Activated effector memory CD4-positive, alpha-beta T cell treated with anti-CD3 and anti-CD28 coated beads, Interleukin-2, amount 50 U/mL, for 16 hours (primary cell): Measurements from ENCODE around the gene MYF6.

ENCODE experiments used
- DNase-seq: peaks from one replicate; pipeline ENCODE4 v3.0.0-alpha.2; 2020

The MYF6 gene

DNA sequence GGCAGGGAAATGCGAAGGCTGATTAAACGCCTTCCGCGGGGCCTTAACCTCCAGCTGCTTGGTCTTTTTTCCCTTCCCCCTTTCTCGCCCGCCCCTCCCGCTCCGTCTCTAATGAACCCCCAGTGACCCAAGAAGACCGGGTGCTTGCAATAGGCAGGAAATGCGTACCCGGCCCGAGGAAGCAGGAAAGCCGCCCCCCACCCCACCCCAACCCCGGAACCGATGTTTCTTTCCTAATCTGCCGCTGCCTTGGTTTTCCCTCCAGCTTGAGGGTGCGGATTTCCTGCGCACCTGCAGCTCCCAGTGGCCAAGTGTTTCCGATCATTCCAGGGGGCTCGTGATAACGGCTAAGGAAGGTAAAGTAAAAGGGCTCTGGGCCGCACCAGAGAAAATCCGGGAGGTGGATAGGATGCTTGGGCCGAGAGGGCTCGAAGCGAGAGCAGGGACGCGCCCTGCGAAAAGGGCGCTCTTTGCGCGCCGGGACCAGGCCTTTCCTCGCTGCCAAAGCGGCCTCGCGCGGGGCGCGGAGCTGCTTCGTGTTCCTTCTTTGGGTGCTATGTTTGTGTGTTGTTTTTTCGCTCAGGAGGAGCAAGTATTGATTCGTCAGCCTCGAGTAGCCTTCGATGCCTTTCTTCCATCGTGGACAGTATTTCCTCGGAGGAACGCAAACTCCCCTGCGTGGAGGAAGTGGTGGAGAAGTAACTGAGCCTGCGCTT is 983 bp downstream of the MYF6 start:
- DNase-seq, result no peak

DNA sequence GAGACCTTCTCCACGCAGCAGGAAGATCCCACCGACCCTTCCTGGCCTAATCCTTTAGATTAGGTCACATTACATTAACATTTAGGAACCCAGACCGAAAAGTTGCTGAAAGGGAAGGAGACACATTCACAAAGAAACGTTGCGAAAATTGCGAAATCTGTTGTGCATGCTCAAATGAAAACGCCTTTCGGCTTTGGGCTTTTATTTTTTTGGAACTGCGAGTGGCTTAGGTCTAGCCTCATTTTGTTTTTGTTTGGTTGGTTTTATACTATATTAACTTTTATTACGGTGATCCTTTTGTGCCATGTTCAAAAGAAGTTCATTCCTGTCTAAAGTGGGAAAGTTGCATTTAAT is 1.5 kb downstream of the MYF6 start:
- no peak for DNase-seq

DNA sequence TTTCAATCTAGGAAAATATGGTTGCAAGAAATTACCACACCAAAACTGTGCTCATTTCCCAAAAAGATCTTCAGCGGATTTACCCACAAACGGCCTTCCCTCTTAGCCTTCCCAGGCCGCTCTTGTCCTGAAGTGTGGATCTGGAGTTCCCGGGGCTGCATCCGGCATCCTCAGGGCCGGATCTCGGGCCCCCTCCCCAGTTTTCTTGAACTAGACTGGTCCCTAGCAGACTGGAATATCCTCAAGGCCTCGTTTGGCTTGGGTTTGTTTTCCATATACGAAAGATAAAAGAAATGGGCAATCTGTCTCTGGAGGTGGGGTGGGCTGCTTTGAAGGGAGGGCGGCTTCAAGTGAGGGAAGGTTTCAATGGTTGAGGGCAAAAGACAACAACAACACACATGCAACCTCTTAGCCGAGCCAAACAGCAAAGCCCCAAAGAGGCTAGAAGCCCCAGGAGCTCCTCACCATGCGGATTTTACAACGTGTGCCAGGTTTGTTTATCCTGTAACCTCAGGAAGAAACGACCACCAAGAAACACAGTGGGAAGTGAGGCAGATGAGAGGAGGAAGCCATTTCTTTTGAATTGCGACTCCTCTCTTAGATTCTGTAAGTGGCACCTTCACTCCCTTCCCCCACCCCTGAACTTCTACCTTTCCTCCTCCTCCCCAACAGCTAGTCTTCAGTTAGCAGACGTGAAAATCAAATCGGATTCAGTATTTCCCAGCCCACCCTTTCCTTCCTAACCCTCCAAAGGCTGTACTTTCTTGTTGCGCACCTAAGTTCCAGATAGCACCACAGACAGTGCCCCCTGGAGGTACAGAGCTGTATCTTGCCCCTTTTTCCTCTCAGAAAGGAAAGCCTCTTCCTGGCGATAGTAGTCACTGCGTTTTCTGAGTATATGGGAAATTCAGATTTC is 2.6 kb downstream of the MYF6 start:
- DNase-seq, result no peak

- no peak for DNase-seq
Observed at GRCh38 chr12:80710727-80711449, 3.5 kb downstream of the MYF6 start.

DNA sequence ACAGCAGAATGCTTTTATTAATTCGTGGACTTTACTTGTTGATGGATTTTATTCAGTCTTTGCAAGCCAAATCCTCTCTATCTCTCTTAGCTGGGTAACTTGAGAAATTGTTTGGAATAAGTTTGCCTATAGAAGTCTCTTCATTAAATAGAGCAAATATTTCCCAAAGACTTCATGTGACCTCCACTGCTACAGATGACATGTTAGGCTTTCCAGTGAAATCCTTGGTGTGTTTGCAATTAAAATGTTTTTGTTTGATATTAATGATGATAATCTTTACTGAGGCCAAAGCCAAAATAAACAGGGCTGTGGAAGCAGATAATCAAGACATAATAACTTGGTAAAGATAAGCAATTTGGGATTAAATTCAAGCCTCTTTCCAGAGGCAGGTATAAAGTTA is 4.4 kb downstream of the MYF6 start:
- no peak for DNase-seq

DNA sequence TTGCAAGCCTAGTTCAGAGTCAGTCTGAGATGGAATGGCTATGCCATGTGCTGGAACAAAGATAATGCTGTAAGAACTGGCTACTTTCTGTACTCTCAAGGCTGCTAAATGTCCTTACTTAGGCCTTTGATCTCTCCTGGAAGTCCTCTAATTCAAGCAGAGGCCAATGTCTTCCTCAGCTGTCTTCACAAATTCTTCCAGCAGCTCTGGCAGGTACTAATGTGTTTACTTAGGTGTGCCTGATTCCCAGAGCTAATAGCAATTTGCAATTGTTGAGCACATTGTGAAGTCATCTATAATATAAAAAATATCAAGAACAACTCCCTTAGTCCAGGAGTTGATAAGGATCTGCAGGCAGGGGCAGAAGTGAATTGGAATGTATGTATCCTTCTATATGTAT is 5.4 kb downstream of the MYF6 start:
- DNase-seq, result no peak

- no peak for DNase-seq
Observed at GRCh38 chr12:80713419-80713818, 6.0 kb downstream of the MYF6 start.

- no peak for DNase-seq
Observed at GRCh38 chr12:80714055-80714454, 6.6 kb downstream of the MYF6 start.

DNA sequence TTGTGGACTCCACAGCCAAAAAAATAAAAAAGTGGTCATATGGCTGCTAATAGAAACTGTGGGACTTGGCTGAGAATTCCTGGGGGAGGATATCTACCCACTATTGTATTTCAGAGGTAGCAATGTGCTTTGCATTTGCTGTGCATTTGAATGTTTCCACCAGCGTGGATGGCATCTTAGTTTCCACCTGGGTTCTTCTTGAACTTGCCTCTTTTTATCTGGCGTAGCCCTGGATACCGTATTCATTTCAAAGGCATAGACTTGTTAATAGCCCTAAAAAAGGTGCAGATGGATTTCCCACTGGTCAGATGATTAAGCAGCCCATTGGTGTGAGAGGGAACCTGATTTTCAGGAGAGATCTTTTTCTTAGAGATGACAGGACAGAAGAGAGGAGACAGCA is 7.4 kb downstream of the MYF6 start:
- DNase-seq, result no peak

DNA sequence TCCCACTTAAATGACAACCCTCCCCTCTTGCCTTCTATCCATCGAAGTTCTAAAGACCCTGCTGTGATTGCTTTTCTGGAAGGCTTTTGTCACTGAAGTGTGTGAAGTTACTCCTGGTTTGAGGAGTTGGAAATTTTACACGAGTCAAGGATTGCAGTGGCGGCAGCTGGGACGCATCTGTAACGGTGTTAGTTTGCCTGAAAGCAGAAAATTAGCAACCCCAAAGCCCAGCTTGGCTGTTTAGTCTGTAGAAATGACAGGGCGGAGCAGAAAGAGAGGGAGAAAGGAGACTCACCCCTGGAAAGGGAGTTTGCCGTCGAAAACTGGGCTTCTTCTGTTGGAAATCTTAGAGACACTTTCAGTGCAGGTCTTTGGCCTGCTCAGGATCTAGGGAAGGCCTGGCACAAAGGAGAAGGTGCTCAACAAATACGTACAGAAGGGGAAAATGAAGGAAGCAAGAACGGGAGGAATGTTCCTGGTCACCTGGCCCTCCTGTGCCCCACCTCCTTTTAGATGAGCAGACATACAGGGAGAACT is 8.3 kb downstream of the MYF6 start:
- no peak for DNase-seq

DNA sequence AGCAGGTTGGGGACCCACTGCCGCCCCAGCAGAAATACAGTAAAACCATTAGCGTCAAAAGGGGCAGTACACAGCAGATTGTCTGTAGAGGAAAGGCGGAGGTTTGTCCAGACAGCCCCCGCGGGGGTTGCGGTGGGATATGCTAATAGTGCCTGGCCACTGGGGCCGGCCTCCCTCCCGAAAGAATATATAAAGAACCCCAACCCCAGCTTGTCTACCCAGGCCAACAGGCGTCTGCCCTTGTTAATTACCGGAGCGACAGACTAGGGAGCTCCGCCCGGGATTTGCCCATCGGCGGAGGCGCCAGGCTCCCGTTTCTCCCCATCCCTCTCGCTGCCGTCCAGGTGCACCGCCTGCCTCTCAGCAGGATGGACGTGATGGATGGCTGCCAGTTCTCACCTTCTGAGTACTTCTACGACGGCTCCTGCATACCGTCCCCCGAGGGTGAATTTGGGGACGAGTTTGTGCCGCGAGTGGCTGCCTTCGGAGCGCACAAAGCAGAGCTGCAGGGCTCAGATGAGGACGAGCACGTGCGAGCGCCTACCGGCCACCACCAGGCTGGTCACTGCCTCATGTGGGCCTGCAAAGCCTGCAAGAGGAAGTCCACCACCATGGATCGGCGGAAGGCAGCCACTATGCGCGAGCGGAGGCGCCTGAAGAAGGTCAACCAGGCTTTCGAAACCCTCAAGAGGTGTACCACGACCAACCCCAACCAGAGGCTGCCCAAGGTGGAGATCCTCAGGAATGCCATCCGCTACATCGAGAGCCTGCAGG is 9.4 kb downstream of the MYF6 start, which contains the start of gene MYF5:
TSS of gene MYF5 (plus strand) at position 217 of the 774 bp plus-strand sequence. CDS start at position 369, 152 bp downstream.
- no peak for DNase-seq

DNA sequence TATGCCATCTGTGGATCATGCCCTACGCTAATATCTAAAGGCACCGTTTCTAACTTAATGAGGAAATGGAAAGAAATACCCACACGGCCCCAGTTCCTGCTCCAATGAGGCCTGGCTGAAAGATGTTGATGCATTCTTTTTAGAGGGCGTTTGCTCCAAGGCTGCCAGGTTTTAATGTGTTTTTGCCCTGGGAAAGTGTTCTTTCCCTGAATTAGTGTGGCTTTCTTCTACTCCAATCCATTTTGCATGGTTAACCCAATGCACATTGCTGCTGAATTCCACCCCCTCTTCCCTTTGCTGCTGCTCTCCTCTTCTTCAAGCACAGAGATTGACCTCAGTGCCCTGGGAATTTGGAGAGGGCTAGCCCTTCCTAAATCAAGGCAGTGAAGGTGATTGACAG is 10.4 kb downstream of the MYF6 start:
- DNase-seq, result no peak

DNA sequence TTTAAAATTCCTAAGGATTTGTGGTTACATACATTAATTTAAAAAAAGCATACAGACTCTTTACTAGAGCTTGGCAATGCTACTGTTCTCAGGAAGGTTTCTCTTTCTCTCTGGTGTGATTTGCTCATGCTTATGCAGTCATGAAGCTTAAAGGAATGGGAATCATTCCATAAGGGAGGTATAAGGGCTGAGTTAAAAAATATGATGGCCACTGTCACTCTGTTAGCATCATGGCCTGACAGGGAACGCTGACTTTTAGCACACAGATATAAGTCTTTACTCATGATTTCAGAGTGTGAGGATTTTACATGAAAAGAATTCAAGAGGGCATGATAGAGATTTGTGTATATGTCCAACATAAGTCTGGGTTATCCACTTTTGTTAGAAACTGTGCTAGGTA is 13.1 kb downstream of the MYF6 start:
- DNase-seq, result no peak

DNA sequence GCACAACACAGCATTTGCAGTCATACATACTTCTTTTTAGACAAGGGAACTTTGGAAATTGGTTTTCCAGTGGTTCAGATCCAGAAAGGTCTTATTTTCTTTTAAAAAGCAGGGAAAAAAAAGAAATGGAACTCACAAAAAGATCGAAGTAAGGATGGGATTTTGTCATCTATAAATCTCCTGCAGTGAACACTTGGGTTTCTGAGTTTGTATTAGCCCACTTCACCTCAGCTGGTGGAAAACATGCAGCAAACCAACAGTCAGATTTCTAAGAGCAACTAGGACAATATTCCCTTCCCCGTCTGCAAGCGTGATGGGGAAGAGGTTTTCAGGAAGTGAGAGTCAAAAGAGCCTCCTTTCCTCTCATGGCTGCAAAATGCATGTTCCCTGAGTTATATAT is 13.9 kb downstream of the MYF6 start:
- no peak for DNase-seq

GRCh38 chr12:80745851-80746505 is 38.5 kb downstream of the MYF6 start:
- no peak for DNase-seq

- no peak for DNase-seq
Observed at GRCh38 chr12:80747800-80748199, 40.4 kb downstream of the MYF6 start.

DNA sequence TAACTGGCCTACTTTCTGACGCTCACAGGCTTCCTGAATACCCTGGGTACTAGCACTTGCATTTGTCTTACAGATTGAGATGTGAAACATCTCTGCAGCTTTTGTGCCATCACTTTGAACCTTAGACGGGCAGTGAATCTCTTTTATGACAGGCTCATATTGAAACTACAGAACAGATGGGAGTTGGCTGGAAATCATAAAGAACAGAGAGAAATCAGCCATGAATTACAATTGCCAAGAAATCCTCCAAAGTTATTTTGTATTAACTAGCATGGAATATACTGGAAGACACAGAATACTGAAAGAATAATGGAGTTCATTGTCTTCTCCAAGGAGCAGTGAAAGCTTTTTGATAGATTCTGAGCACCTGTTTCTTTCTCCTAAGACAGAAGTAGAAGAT is 42.0 kb downstream of the MYF6 start:
- no peak for DNase-seq

DNA sequence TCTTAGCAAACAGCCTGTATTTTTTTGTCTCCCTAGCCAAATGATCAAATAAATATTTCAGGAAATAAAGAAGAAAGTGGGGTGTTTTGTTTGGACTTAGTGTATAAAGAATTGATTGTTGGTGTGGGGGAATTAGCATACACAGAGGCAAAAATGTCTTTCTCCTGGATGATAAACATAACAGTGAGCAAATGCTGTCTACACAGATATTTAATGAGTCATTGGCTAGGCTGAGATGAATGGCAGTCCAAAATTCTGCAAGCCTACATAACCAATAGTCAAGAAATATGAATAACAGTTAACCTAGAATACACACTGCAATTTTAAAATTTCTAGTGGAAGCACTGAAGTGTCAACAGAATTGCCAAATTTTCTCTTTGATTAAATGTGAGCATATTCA is 45.0 kb downstream of the MYF6 start:
- no peak for DNase-seq

- DNase-seq, result no peak
Observed at GRCh38 chr12:80754274-80754673, 46.8 kb downstream of the MYF6 start.

DNA sequence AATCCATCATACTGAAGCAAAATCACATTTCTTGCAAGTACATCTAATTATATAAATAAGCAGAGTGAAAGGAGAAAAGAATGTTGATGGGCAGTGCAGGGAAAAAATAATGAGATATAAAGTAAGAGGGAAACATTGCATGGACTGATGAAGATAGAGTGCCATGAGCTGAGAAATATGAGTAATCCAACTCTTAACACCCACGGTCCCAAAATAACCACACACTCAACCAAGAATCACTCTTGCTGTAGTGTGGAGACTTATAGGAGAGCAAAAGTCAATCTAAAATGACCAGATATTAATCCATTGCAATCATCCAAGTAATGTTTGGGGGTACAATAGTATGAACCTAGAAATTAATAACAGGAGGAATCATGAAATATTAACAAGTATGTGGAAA is 49.4 kb downstream of the MYF6 start:
- no peak for DNase-seq
